Pancreas (tissue), 10 donors: ENCODE data around the gene KLHL14. TPM values are rescaled to one million over a fixed set of nuclear protein-coding genes. Genes with fewer than 3 reads are reported as not detected.

Experiments used
- ATAC-seq, 4 donors: fragments of 200-7000 bp; cut with Tn5 transposase; one replicate each; pipeline versions ENCODE4 v1.8.0 to v1.9.1; 2020; ENCODE audit warnings: mild to moderate bottlenecking in 4 of 4, moderate library complexity in 4 of 4
- DNase-seq, 6 donors: peaks; one replicate each; pipeline ENCODE4 v3.0.0-alpha.2; 2020
- FAIRE-seq: peaks from 2 replicates; lab custom pipeline; 2012; peaks lifted over from hg19 to GRCh38; lab: Jason Lieb, UNC
- H3K27ac ChIP-seq, 4 donors: fragments of 200-600 bp; sonication (generic); 1 replicate in 3 of 4; 2 replicates in 1 of 4; pipeline versions ENCODE4 v1.5.0 to v1.8.0; 2020
- H3K27me3 ChIP-seq, 4 donors: fragments of 200-600 bp; one replicate each; pipeline ENCODE4 v1.8.0; 2021
- H3K36me3 ChIP-seq, 3 donors: fragments of 200-600 bp; sonication (generic) in 1 of 3; one replicate each; pipeline versions ENCODE4 v1.5.0 to v1.8.0; 2020 to 2021
- H3K4me1 ChIP-seq, 3 donors: fragments of 200-600 bp; one replicate each; pipeline ENCODE4 v1.8.0; 2021
- H3K4me3 ChIP-seq, 4 donors: fragments of 200-600 bp; sonication (generic) in 2 of 4; one replicate each; pipeline versions ENCODE4 v1.5.0 to v1.8.0; 2020 to 2021
- H3K9me3 ChIP-seq, 4 donors: fragments of 200-600 bp; one replicate each; pipeline ENCODE4 v1.8.0; 2021
- WGBS, 2 donors: extraction: QIAGEN DNeasy Blood & Tissue Kit; methylation state at CpG; one replicate each; pipeline ENCODE4 v1.1.7; 2013; 5-methylcytosine and 5-hydroxymethylcytosine counted together
- intact Hi-C, 3 donors: fragments of 100-400 bp; cut with DNase I; formaldehyde crosslinking; loops; one replicate each; pipeline versions ENCODE4 v1.11.1 to v1.14.2; 2022
- polyA plus RNA-seq, 2 donors: library from polyadenylated mRNA; stranded (reverse); fragments of 200-250 nt; gene quantifications; one replicate each; pipeline ENCODE4 v1.2.3, GENCODE V29; 2013
- total RNA-seq, 6 donors: library from RNA; stranded (reverse); fragmentation: NEBNext Ultra II Directional in 4 of 6; extraction: Animal tissue kit (Norgen Biotek cat#: 25700) in 4 of 6; gene quantifications; one replicate each; pipeline versions ENCODE4 v1.2.1 to v1.2.4, GENCODE V29; 2021 to 2023
- TF ChIP-seq, protein P1 (sequence below), 4 donors: fragments of 200-600 bp; sonication (generic) in 3 of 4; IDR thresholded peaks; one replicate each; pipeline versions ENCODE4 v1.5.0 to v1.8.0; 2021; ENCODE audit warnings: antibody characterized with exemption in 4 of 4
- donor health status: healthy with polysubstance abuse.
- donor health status: DM: no; HTN: no; CAD: no; lungs with moderate emphysema.
- donor health status: DM: no; HTN: no; CAD: no.
- donor health status: control.
- donor health status: control.
- donor health status: Bipolar disorder and iron deficiency.
- donor health status: DM: yes; HTN: yes; CAD: no.
- donor health status: DM: no; HTN: no; CAD: no.
- donor health status: DM: no; HTN: no; CAD: no.
- donor health status: DM: yes; HTN: yes; CAD: no.

KLHL14 gene
- total and polyA plus RNA-seq, 8 donors = 0.06 to 0.21 (median 0.08) TPM; not detected in 3

DNA sequence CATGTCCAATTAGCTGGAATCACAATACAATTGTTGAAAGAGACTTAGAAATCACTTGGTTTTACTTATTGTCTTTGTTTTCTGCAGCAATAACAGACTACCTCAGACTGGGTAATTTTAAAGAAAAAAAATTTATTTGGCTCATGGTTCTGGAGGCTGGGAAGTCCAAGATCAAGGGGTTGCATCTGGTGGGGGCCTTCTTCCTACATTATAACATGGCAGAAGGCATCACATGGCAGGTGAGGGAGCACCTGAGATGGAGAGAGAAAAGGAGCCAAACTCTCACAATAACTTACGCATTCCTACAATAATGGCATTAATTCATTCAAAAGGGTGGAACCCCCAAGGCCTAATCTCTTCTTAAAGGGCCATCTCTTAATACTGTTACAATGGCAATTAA, 37.5 kb upstream of the KLHL14 start:
- DNase-seq = no peak
- Histone ChIP-seq H3K27ac (no peak overlapping the region), H3K4me1 (no peaks in the 10 kb centered on the region), H3K27me3 (no peaks in the 10 kb centered on the region), H3K4me3 (no peak overlapping the region), H3K9me3 (no peaks in the 10 kb centered on the region), H3K36me3 (no peaks in the 10 kb centered on the region)
- FAIRE-seq = no peak
- 82 to 84% methylated on average over 1 of the region's 1 CpG for WGBS, 2 donors
- intact Hi-C loops = no loop called here
- TF ChIP-seq, protein P1, sequence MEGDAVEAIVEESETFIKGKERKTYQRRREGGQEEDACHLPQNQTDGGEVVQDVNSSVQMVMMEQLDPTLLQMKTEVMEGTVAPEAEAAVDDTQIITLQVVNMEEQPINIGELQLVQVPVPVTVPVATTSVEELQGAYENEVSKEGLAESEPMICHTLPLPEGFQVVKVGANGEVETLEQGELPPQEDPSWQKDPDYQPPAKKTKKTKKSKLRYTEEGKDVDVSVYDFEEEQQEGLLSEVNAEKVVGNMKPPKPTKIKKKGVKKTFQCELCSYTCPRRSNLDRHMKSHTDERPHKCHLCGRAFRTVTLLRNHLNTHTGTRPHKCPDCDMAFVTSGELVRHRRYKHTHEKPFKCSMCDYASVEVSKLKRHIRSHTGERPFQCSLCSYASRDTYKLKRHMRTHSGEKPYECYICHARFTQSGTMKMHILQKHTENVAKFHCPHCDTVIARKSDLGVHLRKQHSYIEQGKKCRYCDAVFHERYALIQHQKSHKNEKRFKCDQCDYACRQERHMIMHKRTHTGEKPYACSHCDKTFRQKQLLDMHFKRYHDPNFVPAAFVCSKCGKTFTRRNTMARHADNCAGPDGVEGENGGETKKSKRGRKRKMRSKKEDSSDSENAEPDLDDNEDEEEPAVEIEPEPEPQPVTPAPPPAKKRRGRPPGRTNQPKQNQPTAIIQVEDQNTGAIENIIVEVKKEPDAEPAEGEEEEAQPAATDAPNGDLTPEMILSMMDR (IDR thresholded peaks at IDR 0.05) = no peak
- no peak for ATAC-seq

DNA sequence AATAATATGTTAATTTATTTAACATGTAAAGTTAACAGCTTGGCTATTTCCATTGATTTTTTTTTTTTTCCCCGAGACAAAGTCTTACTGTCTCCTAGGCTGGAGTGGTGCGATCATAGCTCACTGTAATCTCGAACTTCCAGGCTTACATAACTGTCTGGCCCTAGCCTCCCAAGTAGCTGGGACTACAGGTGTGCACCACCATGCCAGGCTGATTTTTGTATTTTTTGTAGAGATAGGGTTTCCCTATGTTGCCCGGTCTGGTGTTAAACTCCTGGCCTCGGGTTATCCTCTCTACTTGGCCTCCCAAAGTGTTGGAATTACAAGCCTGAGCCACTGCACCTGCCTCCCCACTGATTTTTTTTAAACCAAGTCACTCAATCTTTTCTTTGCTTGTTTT, 32.5 kb upstream of the KLHL14 start:
- FAIRE-seq (no peak), ATAC-seq (no peak), DNase-seq (no peak)
- 61 to 65% methylated on average over 5 of the region's 5 CpGs for WGBS, 2 donors
- no peak overlapping the region for H3K27ac ChIP-seq
- intact Hi-C loops = no loop called here
- no peaks in the 10 kb centered on the region for H3K4me1 ChIP-seq
- H3K27me3 ChIP-seq = no peaks in the 10 kb centered on the region
- H3K36me3 ChIP-seq = no peaks in the 10 kb centered on the region
- no peak overlapping the region for H3K4me3 ChIP-seq
- TF ChIP-seq, protein P1 (IDR thresholded peaks at IDR 0.05) = no peak
- no peaks in the 10 kb centered on the region for H3K9me3 ChIP-seq

DNA sequence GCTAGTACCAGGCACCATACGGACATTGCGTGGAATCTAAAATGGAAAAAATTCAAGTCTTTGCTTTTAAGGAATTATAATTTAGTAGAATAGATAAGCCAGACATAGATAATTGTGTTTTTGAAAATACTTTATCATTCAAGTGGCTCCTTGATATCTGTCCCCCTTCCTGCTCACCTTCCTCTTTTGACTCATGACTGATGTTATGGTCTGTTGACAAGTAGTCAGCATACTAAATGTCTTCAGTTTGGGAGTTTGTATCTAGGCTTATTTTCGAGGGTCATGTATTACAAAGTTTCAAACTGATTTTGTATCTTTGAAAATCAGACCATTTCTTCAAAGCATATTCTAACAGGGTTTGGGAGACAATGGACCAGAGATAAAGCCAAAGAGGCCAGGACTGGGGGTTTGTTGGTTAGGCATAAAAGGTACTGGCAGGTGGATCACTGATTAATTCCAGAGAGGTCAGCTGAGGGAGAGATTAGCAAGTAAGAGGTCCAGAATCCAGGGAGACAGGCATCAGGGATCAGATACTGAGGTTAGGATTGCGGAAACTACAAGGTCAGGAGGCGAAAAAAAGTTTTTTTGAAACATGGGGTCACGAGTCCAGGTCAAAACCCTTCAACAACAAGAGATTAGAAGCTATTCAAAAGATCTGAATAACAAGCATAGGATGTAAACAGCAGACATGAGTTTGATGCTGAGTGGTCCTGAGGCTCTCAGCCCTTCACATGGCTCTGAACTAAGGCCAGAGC, 31.5 kb upstream of the KLHL14 start:
- FAIRE-seq = no peak

DNA sequence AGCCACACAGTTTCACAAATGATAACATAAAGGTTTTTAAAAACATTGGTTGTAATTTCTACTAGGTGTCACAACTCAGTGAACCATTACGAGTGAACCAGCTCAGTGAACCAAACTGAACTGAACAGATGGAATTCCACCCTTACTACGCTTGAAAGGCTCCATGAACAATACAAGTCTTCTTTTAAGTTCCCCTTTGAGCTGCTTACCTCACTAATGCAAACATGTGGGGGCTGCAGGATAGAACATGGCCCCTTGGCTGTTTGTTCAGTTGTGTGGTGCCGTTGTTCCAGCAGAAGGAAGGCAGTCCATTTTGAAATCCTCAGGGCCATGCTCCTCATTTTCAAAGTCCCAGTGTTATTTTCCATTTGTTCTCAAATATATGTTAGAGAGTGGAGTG, 30.7 kb upstream of the KLHL14 start:
- H3K36me3 ChIP-seq = no peaks in the 10 kb centered on the region
- ATAC-seq (no peak), DNase-seq (no peak), FAIRE-seq (no peak)
- intact Hi-C loops = no loop called here
- H3K27ac ChIP-seq = no peak overlapping the region
- H3K4me3 ChIP-seq = no peak overlapping the region
- TF ChIP-seq, protein P1 (IDR thresholded peaks at IDR 0.05) = no peak
- H3K9me3 ChIP-seq = no peaks in the 10 kb centered on the region
- H3K27me3 ChIP-seq = no peaks in the 10 kb centered on the region
- WGBS, 2 donors = 35 to 39% methylated on average over 3 of the region's 3 CpGs
- H3K4me1 ChIP-seq = no peaks in the 10 kb centered on the region

More for the DNA sequence above, 31.5 kb upstream of the KLHL14 start:
- Histone ChIP-seq H3K4me3 (no peak overlapping the region), H3K36me3 (no peaks in the 10 kb centered on the region), H3K4me1 (no peaks in the 10 kb centered on the region), H3K27me3 (no peaks in the 10 kb centered on the region), H3K27ac (no peak overlapping the region), H3K9me3 (no peaks in the 10 kb centered on the region)
- TF ChIP-seq, protein P1 (IDR thresholded peaks at IDR 0.05) = no peak
- DNase-seq (no peak), ATAC-seq (no peak)
- intact Hi-C loops = no loop called here
- WGBS, 2 donors = 57 to 65% methylated on average over 6 of the region's 6 CpGs
